Measurements from ENCODE around the gene KLK5.

Gene KLK5

GRCh38 chr19:50968716-50969412, 16.0 kb upstream of the KLK5 start:
- DNase-seq = no peak

DNA sequence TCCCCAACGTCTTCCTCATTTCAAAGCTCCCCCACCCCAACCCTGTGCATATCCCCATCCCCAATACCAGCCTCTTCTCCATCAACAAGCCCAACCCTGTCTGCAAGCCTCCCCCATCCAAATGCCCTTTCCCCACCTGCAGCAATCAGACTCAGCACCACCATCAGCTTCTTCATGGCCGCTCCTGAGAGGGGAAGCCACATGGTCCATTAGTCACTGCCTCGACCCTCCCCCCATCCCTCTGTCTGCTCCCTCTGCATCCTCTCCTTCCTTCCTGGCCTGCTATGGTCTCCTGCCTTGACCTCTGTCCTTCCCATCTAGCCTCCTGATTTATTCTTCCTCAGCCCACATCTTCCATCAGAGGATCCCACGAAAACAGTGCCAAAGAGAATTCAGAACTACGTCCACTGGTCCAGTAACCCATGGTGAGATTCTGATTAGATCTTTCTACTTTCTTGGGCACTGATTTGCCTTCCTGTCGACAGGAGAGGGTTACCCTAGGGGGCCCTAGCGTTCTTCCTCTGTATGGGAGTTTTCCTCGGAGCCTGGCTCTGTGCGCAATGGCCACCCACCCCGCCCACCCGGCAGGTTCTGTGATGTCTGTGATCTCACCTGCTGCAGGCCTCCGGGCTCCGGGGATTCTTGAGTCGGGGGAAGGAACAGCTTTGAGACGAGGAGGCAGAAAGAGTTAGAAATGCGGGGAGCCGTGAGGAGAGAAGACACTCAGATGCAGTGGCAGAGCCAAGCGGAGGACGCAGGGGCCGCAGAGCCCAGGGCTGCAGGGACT, 15.3 kb upstream of the KLK5 start:
- no peak for DNase-seq

DNA sequence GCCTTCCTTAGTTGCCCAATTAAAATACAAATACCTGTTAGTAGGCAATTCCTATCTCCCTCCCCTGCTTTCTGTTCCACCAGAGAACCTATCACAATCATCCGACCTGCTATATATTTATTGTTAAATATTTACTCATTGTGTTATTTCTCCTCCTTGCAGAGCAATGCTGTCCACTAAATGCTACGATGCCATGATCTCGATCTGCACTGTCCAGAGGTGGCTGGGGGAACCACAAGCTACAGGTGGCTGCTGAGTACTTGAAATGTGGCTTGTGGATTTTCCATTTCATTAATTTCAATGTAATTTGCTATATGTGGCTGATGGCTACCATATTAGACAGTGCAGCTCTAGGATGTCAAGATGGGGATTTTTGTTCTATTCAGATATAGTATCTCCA, 11.4 kb upstream of the KLK5 start:
- no peak for DNase-seq

- no peak for DNase-seq
Measured at GRCh38 chr19:50963381-50963780, 10.5 kb upstream of the KLK5 start.

GRCh38 chr19:50962245-50962644, 9.4 kb upstream of the KLK5 start:
- no peak for DNase-seq

DNA sequence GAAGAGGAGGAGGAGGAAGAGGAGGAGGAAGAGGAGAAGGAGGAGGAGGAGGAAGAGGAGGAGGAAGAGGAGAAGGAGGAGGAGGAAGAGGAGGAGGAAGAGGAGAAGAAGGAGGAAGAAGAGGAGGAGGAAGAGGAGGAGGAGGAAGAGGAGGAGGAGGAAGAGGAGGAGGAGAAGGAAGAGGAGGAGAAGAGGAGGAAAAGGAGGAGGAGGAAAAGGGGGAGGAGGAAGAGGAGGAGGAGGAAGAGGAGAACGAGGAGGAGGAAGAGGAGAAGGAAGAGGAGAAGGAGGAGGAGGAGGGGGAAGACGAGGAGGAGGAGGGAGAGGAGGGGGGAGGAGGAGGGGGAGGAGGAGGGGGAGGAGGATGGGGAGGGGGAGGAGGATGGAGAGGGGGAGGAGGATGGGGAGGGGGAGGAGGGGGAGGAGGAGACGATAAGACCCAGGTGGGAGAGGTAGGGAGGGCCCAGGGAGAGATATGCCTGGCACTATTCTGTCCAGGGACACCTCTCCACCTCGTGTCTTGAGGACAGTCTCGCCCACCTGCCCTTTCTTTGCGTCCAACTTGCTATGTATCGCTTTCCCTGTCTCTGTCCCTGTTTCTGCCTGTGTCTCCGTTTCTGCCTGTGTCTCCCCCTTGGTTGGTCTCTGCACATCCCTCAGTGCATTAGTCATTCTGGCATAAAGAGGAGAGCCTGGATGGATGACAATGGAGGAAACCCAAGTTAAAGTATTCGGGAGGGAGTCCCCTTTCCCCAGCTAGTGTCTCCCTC, 7.1 kb upstream of the KLK5 start:
- DNase-seq = no peak

GRCh38 chr19:50957587-50957986, 4.7 kb upstream of the KLK5 start:
- DNase-seq = no peak

- DNase-seq = no peak
Measured at GRCh38 chr19:50949861-50950260, 3.0 kb downstream of the KLK5 start.

DNA sequence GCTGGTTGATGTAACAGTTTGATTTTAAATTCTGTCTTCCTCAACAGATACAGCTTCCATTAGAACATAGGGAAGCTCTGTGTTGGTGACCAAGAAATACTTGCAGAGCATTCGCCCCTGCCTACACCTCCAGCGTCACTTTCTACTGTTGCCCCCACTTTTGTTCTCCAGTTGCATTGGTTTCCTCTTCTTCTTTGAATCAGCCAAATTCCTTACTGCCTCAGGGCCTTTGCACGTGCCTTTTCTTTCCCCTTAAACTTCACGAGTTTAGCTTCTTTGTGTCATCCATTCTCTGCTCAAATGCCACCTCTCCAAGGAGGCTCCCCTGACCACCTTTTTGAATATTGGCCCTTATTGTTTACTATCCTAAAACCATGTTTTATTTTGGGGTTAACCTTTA, 5.7 kb downstream of the KLK5 start:
- no peak for DNase-seq

- no peak for DNase-seq
Measured at GRCh38 chr19:50944795-50945194, 8.0 kb downstream of the KLK5 start.

DNA sequence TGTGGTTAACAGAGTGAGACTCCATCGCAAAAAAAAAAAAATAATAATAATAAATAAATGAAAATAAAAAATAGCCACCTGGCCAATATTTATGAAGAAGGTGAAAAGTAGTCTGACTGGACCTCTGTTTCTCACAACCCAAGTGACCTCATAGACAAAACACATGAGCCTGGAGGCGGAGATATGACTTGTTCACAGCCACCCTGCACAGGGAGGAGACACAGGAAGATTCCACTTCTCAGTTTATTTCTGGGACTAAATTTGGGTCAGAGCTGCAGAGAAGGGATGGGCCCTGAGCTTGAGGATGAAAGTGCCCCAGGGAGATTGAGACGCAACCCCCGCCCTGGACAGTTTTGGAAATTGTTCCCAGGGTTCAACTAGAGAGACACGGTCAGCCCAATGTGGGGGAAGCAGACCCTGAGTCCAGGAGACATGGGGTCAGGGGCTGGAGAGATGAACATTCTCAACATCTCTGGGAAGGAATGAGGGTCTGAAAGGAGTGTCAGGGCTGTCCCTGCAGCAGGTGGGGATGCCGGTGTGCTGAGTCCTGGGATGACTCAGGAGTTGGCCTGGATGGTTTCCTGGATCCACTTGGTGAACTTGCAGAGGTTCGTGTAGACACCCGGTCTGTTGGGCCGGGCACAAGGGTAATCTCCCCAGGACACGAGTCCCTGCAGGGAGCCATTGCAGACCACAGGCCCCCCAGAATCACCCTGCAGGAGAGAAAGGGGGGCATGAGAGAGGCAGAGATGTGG, 9.6 kb downstream of the KLK5 start:
- DNase-seq = no peak

DNA sequence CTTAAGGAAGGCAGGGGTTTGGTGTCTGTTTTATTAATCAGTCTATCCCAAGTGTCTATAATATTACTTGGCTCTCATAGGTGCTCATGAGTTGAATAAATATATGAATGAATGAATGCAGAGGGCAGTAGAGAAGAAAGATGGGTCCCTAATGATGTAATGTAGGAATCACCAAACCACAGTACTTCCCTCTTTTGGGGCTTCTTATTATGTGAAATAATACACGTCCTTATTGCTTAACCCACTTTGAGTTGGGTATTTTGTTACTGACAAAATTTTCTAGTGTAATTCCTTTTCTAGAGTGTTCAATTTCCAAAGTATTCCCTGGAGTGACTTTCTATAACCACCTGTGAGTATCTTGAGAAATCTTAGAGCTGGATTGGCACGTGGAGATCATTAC, 13.2 kb downstream of the KLK5 start:
- no peak for DNase-seq

DNA sequence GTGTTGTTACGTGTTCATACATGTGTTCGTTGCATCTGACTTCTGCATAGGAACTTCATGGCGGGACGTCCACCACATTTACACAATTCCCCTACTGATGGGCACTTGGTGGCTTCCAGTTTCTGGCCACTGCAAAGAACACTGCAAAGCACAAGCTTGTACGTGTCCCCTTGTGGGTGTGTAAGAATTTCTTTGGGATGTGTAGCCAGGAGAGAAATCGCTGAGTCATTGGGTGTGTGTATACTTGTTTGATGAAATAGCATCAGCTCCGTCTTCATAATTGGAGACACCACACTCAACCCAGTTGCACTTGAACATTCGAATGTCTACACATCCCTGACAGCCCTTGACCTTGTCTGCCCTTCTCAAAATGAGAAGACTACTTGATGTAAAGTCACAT, 19.2 kb downstream of the KLK5 start:
- no peak for DNase-seq

GRCh38 chr19:50932690-50933083, 20.2 kb downstream of the KLK5 start:
- DNase-seq = no peak

GRCh38 chr19:50932018-50932689, 20.7 kb downstream of the KLK5 start:
- DNase-seq = no peak

GRCh38 chr19:50931023-50931422, 21.8 kb downstream of the KLK5 start:
- no peak for DNase-seq

GRCh38 chr19:50928831-50929230, 24.0 kb downstream of the KLK5 start:
- peak; percentile 24 for DNase-seq

DNA sequence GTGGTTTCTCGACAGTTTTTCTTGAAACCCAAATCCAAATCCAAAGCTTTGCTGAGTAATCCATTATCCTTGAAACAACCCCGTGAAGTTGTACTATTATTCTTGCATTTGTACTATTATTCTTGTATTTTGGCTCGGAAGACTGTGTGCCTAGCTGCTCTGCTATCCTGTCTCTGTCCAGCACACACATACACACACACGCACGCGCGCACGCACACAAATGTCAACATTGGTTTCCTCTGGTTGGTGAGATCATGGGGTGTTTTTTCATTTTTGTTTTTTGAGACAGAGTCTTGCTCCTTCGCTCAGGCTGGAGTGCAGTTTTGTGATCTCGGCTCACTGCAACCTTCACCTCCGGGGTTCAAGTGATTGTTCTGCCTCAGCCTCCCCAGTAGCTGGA, 26.7 kb downstream of the KLK5 start:
- DNase-seq = no peak

- DNase-seq = no peak
Measured at GRCh38 chr19:50925734-50926133, 27.1 kb downstream of the KLK5 start.

DNA sequence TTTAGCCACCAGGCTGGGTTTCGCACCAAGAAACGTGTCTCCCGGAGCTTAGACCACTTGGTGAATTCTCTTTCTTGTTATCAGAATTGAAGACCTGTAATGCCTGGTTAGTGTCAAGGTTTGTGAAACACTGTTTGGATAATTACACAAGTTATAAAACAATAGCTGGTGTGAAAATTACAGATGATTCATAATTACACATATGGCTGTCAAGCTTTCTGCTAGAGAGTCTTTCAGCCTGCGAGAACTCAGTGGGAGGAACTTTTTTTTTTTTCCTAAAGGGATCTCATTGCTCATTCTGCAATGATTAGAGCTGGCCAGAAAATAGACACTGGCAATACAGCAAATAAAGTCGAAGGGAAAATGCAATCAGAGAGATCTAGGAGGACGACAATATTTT, 28.3 kb downstream of the KLK5 start:
- DNase-seq = no peak

- DNase-seq = peak; percentile 85
Measured at GRCh38 chr19:50922317-50922853, 30.5 kb downstream of the KLK5 start.
